DND-41 (cell line): ENCODE data around the gene CD320.

Experiments
- ATAC-seq: fragments of 200-7000 bp; cut with Tn5 transposase; 3 replicates; pipeline ENCODE4 v1.9.1; 2021; ENCODE audit warnings: low read depth; ENCODE audit not compliant: insufficient read depth
- DNase-seq: peaks from one replicate; pipeline ENCODE4 v3.0.0-alpha.2; 2020
- H2AFZ ChIP-seq: 2 replicates; pipeline ENCODE4 v1.6.0; 2012; ENCODE audit warnings: low read depth, low read length
- H3K27ac ChIP-seq: 2 replicates; pipeline ENCODE4 v1.5.1; 2012; ENCODE audit warnings: low read length, inconsistent platforms
- H3K27me3 ChIP-seq: fragments of 200-600 bp; sonication (generic); 2 replicates; pipeline ENCODE4 v1.6.0; 2012; ENCODE audit warnings: low read length, mild to moderate bottlenecking, inconsistent platforms; ENCODE audit not compliant: insufficient read depth, poor library complexity
- H3K36me3 ChIP-seq: 2 replicates; pipeline ENCODE4 v1.5.1; 2012; ENCODE audit warnings: low read length, inconsistent platforms; ENCODE audit not compliant: insufficient read depth
- H3K4me1 ChIP-seq: 2 replicates; pipeline ENCODE4 v1.5.1; 2012; ENCODE audit warnings: mild to moderate bottlenecking, low read length; ENCODE audit not compliant: insufficient read depth
- H3K4me2 ChIP-seq: 2 replicates; pipeline ENCODE4 v1.6.0; 2012; ENCODE audit warnings: mild to moderate bottlenecking, moderate library complexity, low read length, inconsistent platforms; ENCODE audit not compliant: insufficient read depth
- H3K4me3 ChIP-seq, 2 experiments: fragments of 200-600 bp in 1 of 2; shearing (Covaris generic) in 1 of 2; 2 replicates each; pipeline ENCODE4 v1.5.1; 2012 to 2016; ENCODE audit warnings: inconsistent platforms in 2 of 2, low read length in 2 of 2, mild to moderate bottlenecking in 2 of 2, low read depth in 1 of 2, moderate library complexity in 1 of 2
- H3K79me2 ChIP-seq: 2 replicates; pipeline ENCODE4 v1.6.0; 2012; ENCODE audit warnings: low read length, inconsistent platforms; ENCODE audit not compliant: insufficient read depth
- H3K9ac ChIP-seq: 2 replicates; pipeline ENCODE4 v1.6.0; 2012; ENCODE audit warnings: low read depth, mild to moderate bottlenecking, inconsistent platforms, low read length, moderate library complexity
- H3K9me3 ChIP-seq: 2 replicates; pipeline ENCODE4 v1.5.1; 2012; ENCODE audit warnings: low read length, moderate library complexity, mild to moderate bottlenecking, inconsistent platforms; ENCODE audit not compliant: insufficient read depth, severe bottlenecking
- H4K20me1 ChIP-seq: 2 replicates; pipeline ENCODE4 v1.6.0; 2012; ENCODE audit warnings: low read length; ENCODE audit not compliant: insufficient read depth
- CTCF ChIP-seq: IDR thresholded peaks from 2 replicates; pipeline ENCODE4 v1.5.1; 2012; ENCODE audit warnings: borderline replicate concordance, low read length, moderate library complexity, mild to moderate bottlenecking; ENCODE audit not compliant: poor library complexity, severe bottlenecking; ENCODE audit errors: extremely low read depth
- EZH2 ChIP-seq: IDR thresholded peaks from 3 replicates; pipeline ENCODE4 v1.6.1; 2012; ENCODE audit warnings: borderline replicate concordance, low read depth, mild to moderate bottlenecking, moderate library complexity, low read length, inconsistent platforms; ENCODE audit not compliant: severe bottlenecking

The CD320 gene

GRCh38 chr19:8306235-8307054 is 1.7 kb downstream of the CD320 start:
- Histone ChIP-seq H3K4me3 (peak overlapping the region in 1 of 2 experiments; percentile 71; a peak in 2 of 4 replicates), H3K9me3 (no peaks in the 10 kb centered on the region), H2AFZ (no peak overlapping the region), H3K4me2 (peak overlapping the region; percentile 97), H3K36me3 (peaks cover 63% of the 10 kb centered on the region), H3K27ac (peak overlapping the region; percentile 87; the same call in 1 of the 2 replicates), H4K20me1 (peaks cover 5% of the 10 kb centered on the region), H3K9ac (peak overlapping the region; percentile 77), H3K4me1 (peaks cover 52% of the 10 kb centered on the region), H3K27me3 (no peaks in the 10 kb centered on the region), H3K79me2 (peaks cover 53% of the 10 kb centered on the region)
- DNase-seq: peak; percentile 6
- no peak for ATAC-seq
- no peak for TF ChIP-seq EZH2
- no peak for TF ChIP-seq CTCF

- H3K9ac ChIP-seq: 0 out of 2 replicates have a peak overlapping the region, but pooled peaks have one; percentile 1
- H3K79me2 ChIP-seq: peaks cover 53% of the 10 kb centered on the region
- no peak for TF ChIP-seq CTCF
- no peak for TF ChIP-seq EZH2
- peaks cover 52% of the 10 kb centered on the region for H3K4me1 ChIP-seq
- H3K4me3 ChIP-seq: no peak overlapping the region
- H4K20me1 ChIP-seq: peaks cover 5% of the 10 kb centered on the region
- H3K9me3 ChIP-seq: no peaks in the 10 kb centered on the region
- DNase-seq (peak; percentile 4), ATAC-seq (no peak)
- H2AFZ ChIP-seq: no peak overlapping the region
- no peaks in the 10 kb centered on the region for H3K27me3 ChIP-seq
- peak overlapping the region; percentile 97 for H3K4me2 ChIP-seq
- peaks cover 57% of the 10 kb centered on the region for H3K36me3 ChIP-seq
- H3K27ac ChIP-seq: no peak overlapping the region
These were observed 2.4 kb downstream of the CD320 start for GRCh38 chr19:8305798-8306197.

- no peaks in the 10 kb centered on the region for H3K27me3 ChIP-seq
- H2AFZ ChIP-seq: no peak overlapping the region
- H3K27ac ChIP-seq: no peak overlapping the region
- H3K79me2 ChIP-seq: peaks cover 50% of the 10 kb centered on the region
- H4K20me1 ChIP-seq: peaks cover 5% of the 10 kb centered on the region
- ATAC-seq (no peak), DNase-seq (peak; percentile 56)
- H3K9ac ChIP-seq: 0 out of 2 replicates have a peak overlapping the region, but pooled peaks have one; percentile 1
- H3K36me3 ChIP-seq: peaks cover 52% of the 10 kb centered on the region
- H3K9me3 ChIP-seq: no peaks in the 10 kb centered on the region
- H3K4me2 ChIP-seq: peak overlapping the region; percentile 35; the same call in 1 of the 2 replicates
- peaks cover 48% of the 10 kb centered on the region for H3K4me1 ChIP-seq
- TF ChIP-seq EZH2 (no peak), CTCF (no peak)
- H3K4me3 ChIP-seq: no peak overlapping the region
These were observed 3.1 kb downstream of the CD320 start for GRCh38 chr19:8304841-8305621.
